ENCODE measurements around the gene ZSCAN5A. TPM values are rescaled to one million over a fixed set of nuclear protein-coding genes. Genes with fewer than 3 reads are reported as not detected.
A peak's percentile ranks its signal among the peaks of the same experiment; 100 is the strongest.

The ZSCAN5A gene
- total and polyA plus RNA-seq, 10 of the 15 experiments (the other 5 are each of a cell fraction or from before 2014, with no cell fraction given) = 5.5 to 12.0 (median 8.7) TPM

GRCh38 chr19:56309511-56310185, 5.0 kb downstream of the ZSCAN5A start:
- Histone ChIP-seq H3K9me3 (replicated peaks; ENCODE audit: control insufficient read depth, insufficient read depth, low read length) (no peaks in the 10 kb centered on the region; the same call in 2 of the 3 replicates), H3K4me2 (ENCODE audit: control insufficient read depth, insufficient read depth) (no peak overlapping the region), H3K36me3 (ENCODE audit: control insufficient read depth in 2 of 2, insufficient read depth in 2 of 2, low read length in 1 of 2) (peaks cover 0 to 7% of the 10 kb centered on the region in 2 experiments; a peak in 1 of 4 replicates), H3K9ac (ENCODE audit: control insufficient read depth, insufficient read depth, low read length) (no peak overlapping the region), H3K4me1 (ENCODE audit: control insufficient read depth, insufficient read depth, low read length) (peaks cover 3% of the 10 kb centered on the region; the same call in 1 of the 2 replicates), H3K4me3 (no peak overlapping the region), H3K27ac (ENCODE audit: control insufficient read depth, insufficient read depth) (no peak overlapping the region), H2AFZ (ENCODE audit: control insufficient read depth, low read depth, low read length) (no peak overlapping the region), H4K20me1 (ENCODE audit: control insufficient read depth, insufficient read depth) (no peaks in the 10 kb centered on the region), H3K79me2 (ENCODE audit: control insufficient read depth, insufficient read depth, low read length) (no peaks in the 10 kb centered on the region), H3K27me3 (replicated peaks in 1 of 2; ENCODE audit: control insufficient read depth in 2 of 2, insufficient read depth in 2 of 2, low read length in 1 of 2) (no peaks in the 10 kb centered on the region)
- SMC1A ChIA-PET (ENCODE audit: uncharacterized antibody, unreplicated experiment) = interaction anchor here (0.6 to 1.8 kb wide), 4 partner anchors 15 to 243 kb away, joined by 3 to 10 read pairs (median 4); no protein-coding TSS in a partner anchor
- no TSS peak for BruUV-seq (replicated peaks)
- CTCF ChIA-PET = interaction anchor here (0.5 to 10.4 kb wide), 36 partner anchors 9 to 1625 kb away, joined by 3 to 88 read pairs (median 4); partner anchors contain the start of gene ZNF787
- 35% methylated on average over 11 of the region's 11 CpGs for WGBS (ENCODE audit: insufficient coverage, insufficient replicate concordance, low lambda C conversion rate, missing lambda C conversion rate)
- POLR2A ChIA-PET = no interaction called here
- ATAC-seq = peak; percentile 87
- RAD21 ChIA-PET (ENCODE audit: unreplicated experiment) = interaction anchor here (0.7 to 1.8 kb wide), 4 partner anchors 24 to 244 kb away, joined by 4 to 21 read pairs (median 10); no protein-coding TSS in a partner anchor
- no peak for DNase-seq (ENCODE audit: low read depth, low spot score)
- in situ Hi-C loops (cut with MboI) (loop anchor here (5.0 kb wide), 1 partner anchor 657 kb away; no protein-coding TSS in a partner anchor), intact Hi-C loops (cut with micrococcal nuclease; ENCODE audit: unreplicated experiment) (no loop called here)
- no peak for FAIRE-seq
- TF ChIP-seq CTCF (IDR thresholded peaks at IDR 0.05 in 2 of 3, conservative IDR thresholded peaks at IDR 0.05 in 1 of 3; ENCODE audit: control insufficient read depth in 2 of 3, extremely low read depth in 1 of 3, insufficient read depth in 1 of 3, low read depth in 3 of 3, low read length in 3 of 3) (peak; percentile 87 to 94 (median 94)), TCF3 (IDR thresholded peaks at IDR 0.05; ENCODE audit: borderline replicate concordance, insufficient read depth, low read depth, low read length) (no peak), MEF2A (IDR thresholded peaks at IDR 0.05; ENCODE audit: insufficient read depth, low read depth, low read length) (no peak), BCL3 (IDR thresholded peaks at IDR 0.05; ENCODE audit: borderline replicate concordance, insufficient read depth, low read depth, low read length, poor library complexity, severe bottlenecking) (no peak), HDAC6 (IDR thresholded peaks at IDR 0.05; ENCODE audit: unreplicated experiment) (no peak), PBX3 (IDR thresholded peaks at IDR 0.05; ENCODE audit: insufficient replicate concordance, low read depth, low read length) (no peak), IRF4 (IDR thresholded peaks at IDR 0.05; ENCODE audit: low read depth, low read length) (no peak), E2F4 (IDR thresholded peaks at IDR 0.05; ENCODE audit: low read depth, low read length) (no peak), POLR2AphosphoS2 (IDR thresholded peaks at IDR 0.05; ENCODE audit: low read depth, low read length) (no peak), ZNF24 (IDR thresholded peaks at IDR 0.05) (no peak), TCF7 (IDR thresholded peaks at IDR 0.05; ENCODE audit: borderline replicate concordance) (no peak), HSF1 (IDR thresholded peaks at IDR 0.05; ENCODE audit: low read depth, low read length) (no peak), IRF5 (IDR thresholded peaks at IDR 0.05; ENCODE audit: borderline replicate concordance) (no peak)

All from GM12878 (cell line).